H1 (cell line): Measurements from ENCODE around the gene PTCH1. TPM values are rescaled to one million over a fixed set of nuclear protein-coding genes. Genes with fewer than 3 reads are reported as not detected.

Source experiments
- CTCF ChIA-PET: fragments of 300-600 bp; sonication (Branson Sonifier 250); formaldehyde crosslinking; loops from one replicate; lab custom pipeline; 2021; ENCODE audit not compliant: partially characterized antibody; lab: Charles Lee
- POLR2A ChIA-PET: fragments of 300-600 bp; sonication (Branson Sonifier 250); formaldehyde crosslinking; loops from one replicate; lab custom pipeline; 2021; ENCODE audit warnings: inconsistent platforms; ENCODE audit not compliant: partially characterized antibody; lab: Charles Lee
- DNase-seq, 2 experiments: peaks; one replicate each; pipeline versions ENCODE4 v3.0.0 to v3.0.0-alpha.2; 2010 to 2022; ENCODE audit warnings: low spot score in 2 of 2, low read depth in 1 of 2, mixed read lengths in 1 of 2
- FAIRE-seq: peaks from 2 replicates; lab custom pipeline; 2011; peaks lifted over from hg19 to GRCh38; lab: Jason Lieb, UNC
- H2AFZ ChIP-seq: 2 replicates; pipeline ENCODE4 v1.8.1; 2012; ENCODE audit warnings: low read length, inconsistent platforms
- H2AK5ac ChIP-seq: 2 replicates; pipeline ENCODE4 v1.6.1; 2013; ENCODE audit warnings: low read depth, low read length
- H2BK120ac ChIP-seq: replicated peaks from 2 replicates; pipeline ENCODE3; 2013; ENCODE audit warnings: low read depth, low read length, inconsistent platforms
- H2BK12ac ChIP-seq: 2 replicates; pipeline ENCODE4 v1.6.1; 2013; ENCODE audit warnings: low read depth, low read length
- H2BK15ac ChIP-seq: 2 replicates; pipeline ENCODE4 v1.6.1; 2013; ENCODE audit warnings: low read length
- H2BK20ac ChIP-seq: 2 replicates; pipeline ENCODE4 v1.6.1; 2013; ENCODE audit warnings: low read length
- H2BK5ac ChIP-seq: 2 replicates; pipeline ENCODE4 v1.6.1; 2013; ENCODE audit warnings: low read depth, low read length
- H3K14ac ChIP-seq: 2 replicates; pipeline ENCODE4 v1.6.1; 2013; ENCODE audit warnings: inconsistent platforms; ENCODE audit not compliant: insufficient read length
- H3K18ac ChIP-seq: 2 replicates; pipeline ENCODE4 v1.6.1; 2013; ENCODE audit warnings: low read length; ENCODE audit errors: extremely low read depth
- H3K23ac ChIP-seq: 2 replicates; pipeline ENCODE4 v1.6.1; 2013; ENCODE audit warnings: inconsistent platforms; ENCODE audit not compliant: insufficient read length
- H3K23me2 ChIP-seq: 2 replicates; pipeline ENCODE4 v1.6.1; 2013; ENCODE audit warnings: low read depth, low read length
- H3K27ac ChIP-seq: 2 replicates; pipeline ENCODE4 v1.6.1; 2011; ENCODE audit warnings: low read depth, low read length, inconsistent platforms
- H3K27me3 ChIP-seq, 4 experiments: replicated peaks in 1 of 4; 1 replicate in 1 of 4; 2 replicates in 3 of 4; pipeline versions ENCODE4 v1.6.1 to v1.8.1; 2011 to 2013; ENCODE audit warnings: low read length in 3 of 4, mild to moderate bottlenecking in 3 of 4, inconsistent platforms in 2 of 4, mixed read lengths in 2 of 4, moderate library complexity in 1 of 4; ENCODE audit not compliant: control insufficient read depth in 3 of 4, insufficient read depth in 3 of 4; ENCODE audit errors: extremely low read depth in 1 of 4
- H3K36me3 ChIP-seq, 4 experiments: 2 replicates each; pipeline versions ENCODE4 v1.6.1 to v1.8.1; 2011 to 2013; ENCODE audit warnings: mild to moderate bottlenecking in 4 of 4, low read length in 3 of 4, moderate library complexity in 2 of 4, control low read depth in 1 of 4, inconsistent platforms in 1 of 4; ENCODE audit not compliant: insufficient read depth in 4 of 4, control insufficient read depth in 2 of 4
- H3K4ac ChIP-seq: replicated peaks from 2 replicates; pipeline ENCODE3; 2013; ENCODE audit warnings: low read length, low read depth, mixed read lengths, inconsistent platforms; ENCODE audit not compliant: insufficient read length
- H3K4me1 ChIP-seq, 4 experiments: replicated peaks in 1 of 4; 1 replicate in 1 of 4; 2 replicates in 3 of 4; pipeline versions ENCODE4 v1.6.1 to v1.8.1; 2011 to 2013; ENCODE audit warnings: low read length in 3 of 4, inconsistent platforms in 2 of 4, mixed read lengths in 1 of 4; ENCODE audit not compliant: insufficient read depth in 4 of 4, control insufficient read depth in 3 of 4
- H3K4me2 ChIP-seq, 2 experiments: 2 replicates each; pipeline versions ENCODE4 v1.6.1 to v1.8.1; 2011 to 2013; ENCODE audit warnings: low read depth in 2 of 2, low read length in 2 of 2, control low read depth in 1 of 2, inconsistent platforms in 1 of 2, mild to moderate bottlenecking in 1 of 2; ENCODE audit not compliant: insufficient read depth in 1 of 2
- H3K4me3 ChIP-seq, 4 experiments: fragments of 200-600, 300-600 bp in 1 of 4; sonication (generic), shearing (Covaris generic), sonication (Bioruptor Twin) in 1 of 4; 2 replicates each; pipeline versions ENCODE4 v1.5.1 to v1.8.1; 2011 to 2016; ENCODE audit warnings: low read length in 4 of 4, low read depth in 3 of 4, control low read depth in 2 of 4, inconsistent platforms in 2 of 4, mild to moderate bottlenecking in 2 of 4, mixed read lengths in 1 of 4, moderate library complexity in 1 of 4; ENCODE audit not compliant: insufficient read depth in 2 of 4; ENCODE audit errors: extremely low read depth in 1 of 4
- H3K56ac ChIP-seq: replicated peaks from 2 replicates; pipeline ENCODE3; 2013; ENCODE audit warnings: low read depth, mild to moderate bottlenecking, mixed read lengths, low read length, inconsistent platforms; ENCODE audit not compliant: insufficient read length
- H3K79me1 ChIP-seq: 2 replicates; pipeline ENCODE4 v1.6.1; 2013; ENCODE audit warnings: low read depth, low read length, control low read depth
- H3K79me2 ChIP-seq, 2 experiments: 2 replicates each; pipeline versions ENCODE4 v1.6.1 to v1.8.1; 2012 to 2013; ENCODE audit warnings: low read length in 2 of 2, mild to moderate bottlenecking in 2 of 2, inconsistent platforms in 1 of 2; ENCODE audit not compliant: insufficient read depth in 2 of 2, control insufficient read depth in 1 of 2
- H3K9ac ChIP-seq, 4 experiments: replicated peaks in 1 of 4; 1 replicate in 1 of 4; 2 replicates in 3 of 4; pipeline versions ENCODE4 v1.6.1 to v1.8.1; 2011 to 2013; ENCODE audit warnings: low read depth in 3 of 4, low read length in 3 of 4, control low read depth in 2 of 4, mild to moderate bottlenecking in 2 of 4, moderate library complexity in 2 of 4, inconsistent platforms in 1 of 4; ENCODE audit errors: extremely low read depth in 1 of 4
- H3K9me3 ChIP-seq, 2 experiments: 2 replicates each; pipeline versions ENCODE4 v1.6.1 to v1.8.1; 2012 to 2013; ENCODE audit warnings: mild to moderate bottlenecking in 2 of 2, moderate library complexity in 2 of 2, control low read depth in 1 of 2, inconsistent platforms in 1 of 2, low read depth in 1 of 2, low read length in 1 of 2, mixed read lengths in 1 of 2; ENCODE audit not compliant: insufficient read depth in 2 of 2
- H4K20me1 ChIP-seq, 2 experiments: replicated peaks in 1 of 2; 2 replicates each; pipeline versions ENCODE3 to v1.8.1; 2011 to 2013; ENCODE audit warnings: inconsistent platforms in 2 of 2, low read length in 2 of 2, mild to moderate bottlenecking in 1 of 2; ENCODE audit not compliant: insufficient read depth in 2 of 2, control insufficient read depth in 1 of 2
- H4K5ac ChIP-seq: 2 replicates; pipeline ENCODE4 v1.6.1; 2013; ENCODE audit warnings: low read length, low read depth, mixed read lengths, inconsistent platforms; ENCODE audit not compliant: insufficient read length
- H4K8ac ChIP-seq: 2 replicates; pipeline ENCODE4 v1.8.0; 2013; ENCODE audit warnings: mild to moderate bottlenecking, moderate library complexity, low read length, inconsistent platforms; ENCODE audit not compliant: insufficient read depth; ENCODE audit errors: extremely low read depth
- H4K91ac ChIP-seq: replicated peaks from 2 replicates; pipeline ENCODE3; 2013; ENCODE audit warnings: low read length, mixed read lengths, inconsistent platforms; ENCODE audit not compliant: insufficient read length
- CHD1 ChIP-seq: IDR thresholded peaks from 2 replicates; pipeline ENCODE4 v1.6.1; 2012; ENCODE audit warnings: low read depth, low read length, improper control_type of control experiment
- E2F6 ChIP-seq: IDR thresholded peaks from 2 replicates; pipeline ENCODE4 v1.6.1; 2012; ENCODE audit warnings: inconsistent platforms
- HDAC6 ChIP-seq: IDR thresholded peaks from one replicate; pipeline ENCODE4 v1.7.1; 2012; ENCODE audit warnings: low read depth, mild to moderate bottlenecking, inconsistent platforms, low read length, moderate library complexity
- MAX ChIP-seq: IDR thresholded peaks from 2 replicates; pipeline ENCODE4 v1.6.1; 2012; ENCODE audit warnings: inconsistent platforms
- NRF1 ChIP-seq: IDR thresholded peaks from 2 replicates; pipeline ENCODE4 v1.6.1; 2011; ENCODE audit warnings: mild to moderate bottlenecking, low read depth, low read length, improper control_type of control experiment
- POLR2A ChIP-seq, 2 experiments: IDR thresholded peaks; 1 replicate in 1 of 2; 2 replicates in 1 of 2; pipeline ENCODE4 v1.6.1; 2011; ENCODE audit warnings: low read depth in 2 of 2, low read length in 2 of 2, mild to moderate bottlenecking in 2 of 2; ENCODE audit errors: control extremely low read depth in 1 of 2
- RAD21 ChIP-seq, 2 experiments: IDR thresholded peaks in 1 of 2; conservative IDR thresholded peaks in 1 of 2; 2 replicates each; pipeline ENCODE4 v1.6.1; 2011; ENCODE audit warnings: low read depth in 2 of 2, low read length in 2 of 2, improper control_type of control experiment in 1 of 2, inconsistent platforms in 1 of 2, mild to moderate bottlenecking in 1 of 2, moderate library complexity in 1 of 2
- SIRT6 ChIP-seq: IDR thresholded peaks from one replicate; pipeline ENCODE4 v1.7.1; 2012; ENCODE audit warnings: low read length, inconsistent platforms
- TAF1 ChIP-seq: IDR thresholded peaks from 2 replicates; pipeline ENCODE4 v1.6.1; 2011; ENCODE audit warnings: mild to moderate bottlenecking, low read depth, low read length
- WGBS, 2 experiments: shearing (Covaris generic) in 1 of 2; methylation state at CpG; one replicate each; pipeline versions ENCODE4 v1.1.6 to v1.1.7; 2013 to 2015; ENCODE audit warnings: low lambda C conversion rate in 2 of 2, mixed read lengths in 2 of 2, inconsistent platforms in 1 of 2, low coverage in 1 of 2, missing lambda C conversion rate in 1 of 2; ENCODE audit not compliant: insufficient replicate concordance in 2 of 2, insufficient coverage in 1 of 2, insufficient read length in 1 of 2; ENCODE audit errors: extremely low coverage in 1 of 2, missing lambda C conversion rate in 1 of 2; 5-methylcytosine and 5-hydroxymethylcytosine counted together
- polyA plus RNA-seq, 7 experiments: library from polyadenylated mRNA; depleted of rRNA in 3 of 7; stranded (reverse) in 5 of 7; unstranded in 2 of 7; fragments of >200 nt in 5 of 7; fragments of 200-250 nt in 2 of 7; gene quantifications; 1 replicate in 5 of 7; 2 replicates in 1 of 7; 4 replicates in 1 of 7; pipeline versions ENCODE4 v1.2.1 to v1.2.3, GENCODE V29; 2011 to 2013; ENCODE audit warnings: missing spikeins in 2 of 7, mixed read lengths in 2 of 7
- total RNA-seq: library from RNA; stranded (reverse); fragmentation: NEBNext Ultra II Directional; extraction: Animal tissue kit (Norgen Biotek cat#: 25700); gene quantifications from 2 replicates; pipeline ENCODE4 v1.2.1, GENCODE V29; 2021

Gene PTCH1
- total and polyA plus RNA-seq, 2 of the 8 experiments (the other 6 are each of a cell fraction or from before 2014, with no cell fraction given) = 6.4 to 34.1 TPM

- no peak overlapping the region for H3K4ac ChIP-seq
- H3K27ac ChIP-seq = no peak overlapping the region
- no peak for FAIRE-seq
- H3K9ac ChIP-seq = no peak overlapping the region
- no peak overlapping the region; the same call in 1 of the 2 replicates for H2BK15ac ChIP-seq
- H3K9me3 ChIP-seq = no peaks in the 10 kb centered on the region
- CTCF ChIA-PET = interaction anchor here (0.6 to 1.6 kb wide), 4 partner anchors 9 to 167 kb away, joined by 3 to 6 read pairs (median 4); no protein-coding TSS in a partner anchor
- no peaks in the 10 kb centered on the region; a peak in 1 of 8 replicates for H3K36me3 ChIP-seq
- no peak overlapping the region; a peak in 1 of 4 replicates for H3K4me2 ChIP-seq
- no peak overlapping the region for H4K5ac ChIP-seq
- no peak overlapping the region for H4K8ac ChIP-seq
- WGBS, 2 experiments = 94% methylated on average over 6 of the region's 6 CpGs; no CpG with 5 or more reads in 1 of the 2 experiments
- peaks cover 21% of the 10 kb centered on the region; the same call in 1 of the 2 replicates for H3K23me2 ChIP-seq
- no peak overlapping the region for H2AK5ac ChIP-seq
- no peak overlapping the region for H2BK5ac ChIP-seq
- no peak overlapping the region for H2BK12ac ChIP-seq
- no peak overlapping the region for H4K91ac ChIP-seq
- H3K56ac ChIP-seq = no peak overlapping the region
- H2AFZ ChIP-seq = no peak overlapping the region
- H3K79me1 ChIP-seq = peaks cover 12% of the 10 kb centered on the region
- H3K4me1 ChIP-seq = peaks cover 3 to 8% (median 7%) of the 10 kb centered on the region in 4 experiments; a peak in 6 of 7 replicates
- H4K20me1 ChIP-seq = peaks cover 5 to 14% of the 10 kb centered on the region in 2 experiments
- POLR2A ChIA-PET = no interaction called here
- no peak overlapping the region for H3K23ac ChIP-seq
- no peak overlapping the region for H2BK120ac ChIP-seq
- H3K4me3 ChIP-seq = no peak overlapping the region
- H3K27me3 ChIP-seq = no peaks in the 10 kb centered on the region
- H3K18ac ChIP-seq = no peak overlapping the region
- TF ChIP-seq E2F6 (no peak), CHD1 (no peak), TAF1 (no peak), RAD21 (IDR thresholded peaks at IDR 0.05 in 1 of 2, conservative IDR thresholded peaks at IDR 0.05 in 1 of 2; ENCODE audit: low read depth in 2 of 2, low read length in 2 of 2) (no peak), NRF1 (no peak), HDAC6 (no peak), SIRT6 (no peak), POLR2A (IDR thresholded peaks at IDR 0.05; ENCODE audit: control extremely low read depth in 1 of 2, low read depth in 2 of 2, low read length in 2 of 2) (no peak), MAX (no peak)
- H3K79me2 ChIP-seq = peaks cover 7 to 68% of the 10 kb centered on the region in 2 experiments; a peak in 3 of 4 replicates
- no peak overlapping the region for H3K14ac ChIP-seq
- H2BK20ac ChIP-seq = no peak overlapping the region
- DNase-seq = no peak
These were observed 13.4 kb downstream of the PTCH1 start for GRCh38 chr9:95503369-95503768.
